ENCODE results near the gene FAM120C. TPM values are rescaled to one million over a fixed set of nuclear protein-coding genes. Genes with fewer than 3 reads are reported as not detected.

The FAM120C gene
- total RNA-seq, 1 donor from 2014 or later, result 14.0 TPM

GRCh38 chrX:54198262-54198661 is 15.2 kb upstream of the FAM120C start:
- no peak overlapping the region for H3K4me3 Mint-ChIP-seq
- no peaks in the 10 kb centered on the region for H3K27me3 Mint-ChIP-seq (ENCODE audit: low read depth)
- peaks cover 5% of the 10 kb centered on the region for H3K4me1 Mint-ChIP-seq
- peaks cover 2% of the 10 kb centered on the region for H3K36me3 Mint-ChIP-seq (ENCODE audit: low read depth)
- no peak overlapping the region for H3K27ac Mint-ChIP-seq (ENCODE audit: unreplicated experiment)
- no peak for TF ChIP-seq CTCF (conservative IDR thresholded peaks at IDR 0.05)
- no peak for DNase-seq (ENCODE audit: low read depth, low spot score)
- peaks cover 3% of the 10 kb centered on the region for H3K9me3 Mint-ChIP-seq

GRCh38 chrX:54194982-54195588 is 12.0 kb upstream of the FAM120C start:
- Mint-ChIP-seq H3K27me3 (ENCODE audit: low read depth) (no peaks in the 10 kb centered on the region), H3K27ac (ENCODE audit: unreplicated experiment) (no peak overlapping the region), H3K36me3 (ENCODE audit: low read depth) (peaks cover 5% of the 10 kb centered on the region), H3K4me3 (no peak overlapping the region), H3K9me3 (peaks cover 5% of the 10 kb centered on the region), H3K4me1 (no peaks in the 10 kb centered on the region)
- no peak for DNase-seq (ENCODE audit: low read depth, low spot score)
- TF ChIP-seq CTCF (conservative IDR thresholded peaks at IDR 0.05), result no peak

- H3K9me3 Mint-ChIP-seq, result peaks cover 3% of the 10 kb centered on the region
- no peak overlapping the region for H3K4me3 Mint-ChIP-seq
- H3K27me3 Mint-ChIP-seq (ENCODE audit: low read depth), result no peaks in the 10 kb centered on the region
- H3K4me1 Mint-ChIP-seq, result no peaks in the 10 kb centered on the region
- H3K36me3 Mint-ChIP-seq (ENCODE audit: low read depth), result peaks cover 3% of the 10 kb centered on the region
- no peak for DNase-seq (ENCODE audit: low read depth, low spot score)
- no peak overlapping the region for H3K27ac Mint-ChIP-seq (ENCODE audit: unreplicated experiment)
- no peak for TF ChIP-seq CTCF (conservative IDR thresholded peaks at IDR 0.05)
Measured at GRCh38 chrX:54193085-54193821, 10.2 kb upstream of the FAM120C start.

GRCh38 chrX:54184474-54184873 is 1.4 kb upstream of the FAM120C start:
- H3K36me3 Mint-ChIP-seq (ENCODE audit: low read depth), result peaks cover 6% of the 10 kb centered on the region
- TF ChIP-seq CTCF (conservative IDR thresholded peaks at IDR 0.05), result no peak
- no peak for DNase-seq (ENCODE audit: low read depth, low spot score)
- H3K4me3 Mint-ChIP-seq, result no peak overlapping the region
- no peaks in the 10 kb centered on the region for H3K27me3 Mint-ChIP-seq (ENCODE audit: low read depth)
- H3K4me1 Mint-ChIP-seq, result peaks cover 31% of the 10 kb centered on the region
- H3K27ac Mint-ChIP-seq (ENCODE audit: unreplicated experiment), result no peak overlapping the region
- H3K9me3 Mint-ChIP-seq, result peaks cover 4% of the 10 kb centered on the region

GRCh38 chrX:54182194-54182863 is 725 bp downstream of the FAM120C start:
- H3K9me3 Mint-ChIP-seq, result peaks cover 4% of the 10 kb centered on the region
- peak overlapping the region; percentile 87 for H3K4me3 Mint-ChIP-seq
- DNase-seq (ENCODE audit: low read depth, low spot score), result peak; percentile 15
- H3K4me1 Mint-ChIP-seq, result peaks cover 46% of the 10 kb centered on the region
- peaks cover 8% of the 10 kb centered on the region for H3K36me3 Mint-ChIP-seq (ENCODE audit: low read depth)
- H3K27ac Mint-ChIP-seq (ENCODE audit: unreplicated experiment), result peak overlapping the region; percentile 47
- H3K27me3 Mint-ChIP-seq (ENCODE audit: low read depth), result no peaks in the 10 kb centered on the region
- no peak for TF ChIP-seq CTCF (conservative IDR thresholded peaks at IDR 0.05)
